ENCODE data around the gene COLEC11. TPM values are rescaled to one million over a fixed set of nuclear protein-coding genes. Genes with fewer than 3 reads are reported as not detected.

Gene COLEC11
- total and polyA plus RNA-seq, 2 donors (not counting 1 experiment from before 2014, with no cell fraction given), result not detected

GRCh38 chr2:3627500-3628100 is 32.7 kb downstream of the COLEC11 start:
- CTCF ChIA-PET, result no interaction called here
- Histone ChIP-seq H3K9ac (ENCODE audit: low read length) (no peak overlapping the region), H3K27ac (ENCODE audit: low read length in 2 of 2) (no peak overlapping the region), H4K20me1 (ENCODE audit: control insufficient read depth, insufficient read depth, low read length, poor library complexity, severe bottlenecking) (no peaks in the 10 kb centered on the region), H3K27me3 (replicated peaks in 1 of 4; ENCODE audit: control extremely low read depth in 1 of 4, control insufficient read depth in 3 of 4, insufficient read depth in 4 of 4, low read length in 3 of 4) (peaks cover 0 to 5% (median 0%) of the 10 kb centered on the region in 4 experiments), H2AFZ (ENCODE audit: insufficient read depth, low read depth, low read length, poor library complexity, severe bottlenecking) (no peak overlapping the region), H3K4me3 (ENCODE audit: control extremely low read depth in 1 of 5, extremely low read depth in 1 of 5, insufficient read depth in 1 of 5, low read depth in 2 of 5, low read length in 4 of 5) (no peak overlapping the region), H3K36me3 (replicated peaks in 1 of 2; ENCODE audit: control extremely low read depth in 1 of 2, control insufficient read depth in 1 of 2, extremely low read depth in 1 of 2, insufficient read depth in 2 of 2, low read length in 1 of 2) (no peaks in the 10 kb centered on the region), H3K79me2 (ENCODE audit: control insufficient read depth, insufficient read depth, low read length) (no peaks in the 10 kb centered on the region), H3K9me3 (ENCODE audit: control extremely low read depth in 1 of 3, control insufficient read depth in 2 of 3, insufficient read depth in 1 of 3, low read length in 2 of 3) (peaks cover 0 to 6% (median 0%) of the 10 kb centered on the region in 3 donors), H3K4me1 (ENCODE audit: control insufficient read depth in 2 of 2, insufficient read depth in 2 of 2, low read length in 2 of 2) (no peaks in the 10 kb centered on the region), H3K4me2 (replicated peaks; ENCODE audit: low read depth, low read length, poor library complexity, severe bottlenecking) (no peak overlapping the region)
- Mint-ChIP-seq H3K27me3 (peaks cover 6% of the 10 kb centered on the region), H3K9me3 (ENCODE audit: insufficient read depth) (no peaks in the 10 kb centered on the region), H3K27ac (no peak overlapping the region), H3K4me1 (no peaks in the 10 kb centered on the region), H3K4me3 (no peak overlapping the region)
- intact Hi-C loops (cut with micrococcal nuclease), result no loop called here
- DNase-seq (no peak), ATAC-seq (ENCODE audit: low read depth) (no peak)
- no peak for TF ChIP-seq EZH2 (IDR thresholded peaks at IDR 0.05; ENCODE audit: borderline replicate concordance, insufficient read depth, low read depth, low read length, poor library complexity, severe bottlenecking)
- POLR2A ChIA-PET, result no interaction called here
- WGBS (ENCODE audit: insufficient coverage), result 95% methylated on average over 20 of the region's 21 CpGs

GRCh38 chr2:3628241-3628679 is 33.3 kb downstream of the COLEC11 start:
- ChIA-PET CTCF (no interaction called here), POLR2A (no interaction called here)
- ATAC-seq (ENCODE audit: low read depth) (no peak), DNase-seq (no peak)
- Histone ChIP-seq H3K9me3 (ENCODE audit: control extremely low read depth in 1 of 3, control insufficient read depth in 2 of 3, insufficient read depth in 1 of 3, low read length in 2 of 3) (peaks cover 0 to 6% (median 0%) of the 10 kb centered on the region in 3 donors), H3K4me3 (ENCODE audit: control extremely low read depth in 1 of 5, extremely low read depth in 1 of 5, insufficient read depth in 1 of 5, low read depth in 2 of 5, low read length in 4 of 5) (no peak overlapping the region), H3K36me3 (replicated peaks in 1 of 2; ENCODE audit: control extremely low read depth in 1 of 2, control insufficient read depth in 1 of 2, extremely low read depth in 1 of 2, insufficient read depth in 2 of 2, low read length in 1 of 2) (no peaks in the 10 kb centered on the region), H3K79me2 (ENCODE audit: control insufficient read depth, insufficient read depth, low read length) (no peaks in the 10 kb centered on the region), H4K20me1 (ENCODE audit: control insufficient read depth, insufficient read depth, low read length, poor library complexity, severe bottlenecking) (no peaks in the 10 kb centered on the region), H3K4me1 (ENCODE audit: control insufficient read depth in 2 of 2, insufficient read depth in 2 of 2, low read length in 2 of 2) (no peaks in the 10 kb centered on the region), H3K27ac (ENCODE audit: low read length in 2 of 2) (no peak overlapping the region), H2AFZ (ENCODE audit: insufficient read depth, low read depth, low read length, poor library complexity, severe bottlenecking) (no peak overlapping the region), H3K4me2 (replicated peaks; ENCODE audit: low read depth, low read length, poor library complexity, severe bottlenecking) (no peak overlapping the region), H3K27me3 (replicated peaks in 1 of 4; ENCODE audit: control extremely low read depth in 1 of 4, control insufficient read depth in 3 of 4, insufficient read depth in 4 of 4, low read length in 3 of 4) (peaks cover 0 to 5% (median 0%) of the 10 kb centered on the region in 4 experiments), H3K9ac (ENCODE audit: low read length) (no peak overlapping the region)
- no peak overlapping the region for H3K27ac Mint-ChIP-seq
- TF ChIP-seq CTCF (IDR thresholded peaks at IDR 0.05) (no peak), EZH2 (IDR thresholded peaks at IDR 0.05; ENCODE audit: borderline replicate concordance, insufficient read depth, low read depth, low read length, poor library complexity, severe bottlenecking) (no peak)
- no peak overlapping the region for H3K4me3 Mint-ChIP-seq
- H3K9me3 Mint-ChIP-seq (ENCODE audit: insufficient read depth), result no peaks in the 10 kb centered on the region
- WGBS (ENCODE audit: insufficient coverage), result 90% methylated on average over 6 of the region's 10 CpGs
- H3K4me1 Mint-ChIP-seq, result no peaks in the 10 kb centered on the region
- intact Hi-C loops (cut with micrococcal nuclease), result no loop called here
- peaks cover 6% of the 10 kb centered on the region for H3K27me3 Mint-ChIP-seq

Measured in B cell (primary cell).